PC-9 (cell line): Measurements from ENCODE around the gene ABHD5. TPM values are rescaled to one million over a fixed set of nuclear protein-coding genes. Genes with fewer than 3 reads are reported as not detected.

Experiments used
- BruUV-seq: library from RNA; stranded (reverse); fragments of 400-500 nt; replicated peaks from 2 replicates; lab custom pipeline; 2021; lab: Mats Ljungman, UMichigan
- CTCF ChIA-PET: fragments of 300-600 bp; sonication (Branson Sonifier 250); formaldehyde crosslinking; loops from one replicate; lab custom pipeline; 2022; ENCODE audit warnings: antibody characterized with exemption; lab: Charles Lee
- POLR2A ChIA-PET: fragments of 300-600 bp; sonication (Branson Sonifier 250); formaldehyde crosslinking; loops from one replicate; lab custom pipeline; 2022; ENCODE audit warnings: antibody characterized with exemption; ENCODE audit not compliant: unreplicated experiment; lab: Charles Lee
- DNase-seq, 2 experiments: peaks; one replicate each; pipeline versions ENCODE4 v3.0.0 to v3.0.0-alpha.2; 2015 to 2022; ENCODE audit warnings: mixed read lengths in 1 of 2
- H2AFZ ChIP-seq: fragments of 200-600 bp; sonication (generic); 2 replicates; pipeline ENCODE4 v1.8.1; 2017; ENCODE audit warnings: antibody characterized with exemption
- H3F3A ChIP-seq: fragments of 200-600 bp; sonication (generic); 2 replicates; pipeline ENCODE4 v1.8.1; 2017; ENCODE audit warnings: antibody characterized with exemption, mild to moderate bottlenecking, low read depth; ENCODE audit not compliant: insufficient read depth
- H3K27ac ChIP-seq: fragments of 200-600 bp; sonication (generic); 2 replicates; pipeline ENCODE4 v1.6.1; 2016; ENCODE audit warnings: mixed run types
- H3K27me3 ChIP-seq: fragments of 200-600 bp; sonication (generic); 2 replicates; pipeline ENCODE4 v1.6.1; 2016; ENCODE audit warnings: low read depth, mixed run types; ENCODE audit not compliant: insufficient read depth
- H3K36me3 ChIP-seq: fragments of 200-600 bp; sonication (generic); 2 replicates; pipeline ENCODE4 v1.6.1; 2016; ENCODE audit warnings: low read depth, mixed run types
- H3K4me1 ChIP-seq: fragments of 200-600 bp; sonication (generic); replicated peaks from 2 replicates; pipeline ENCODE4 v1.6.1; 2016; ENCODE audit warnings: mixed run types; ENCODE audit not compliant: insufficient read depth
- H3K4me2 ChIP-seq: fragments of 200-600 bp; sonication (generic); 2 replicates; pipeline ENCODE4 v1.6.1; 2017; ENCODE audit warnings: mixed run types
- H3K4me3 ChIP-seq: fragments of 200-600 bp; sonication (generic); 2 replicates; pipeline ENCODE4 v1.6.1; 2016; ENCODE audit warnings: mixed run types
- H3K79me2 ChIP-seq: fragments of 200-600 bp; sonication (generic); 2 replicates; pipeline ENCODE4 v1.6.1; 2017; ENCODE audit warnings: low read depth, mixed run types
- H3K9me2 ChIP-seq: fragments of 200-600 bp; sonication (generic); 2 replicates; pipeline ENCODE4 v1.8.1; 2017; ENCODE audit warnings: mild to moderate bottlenecking; ENCODE audit not compliant: insufficient read depth
- H3K9me3 ChIP-seq: fragments of 200-600 bp; sonication (generic); 2 replicates; pipeline ENCODE4 v1.8.1; 2016; ENCODE audit warnings: low read depth; ENCODE audit not compliant: insufficient read depth
- H4K20me1 ChIP-seq: fragments of 200-600 bp; sonication (generic); 2 replicates; pipeline ENCODE4 v1.8.1; 2017; ENCODE audit not compliant: insufficient read depth
- CTCF ChIP-seq: fragments of 200-600 bp; sonication (generic); conservative IDR thresholded peaks from 2 replicates; pipeline ENCODE4 v1.6.1; 2017; ENCODE audit warnings: mixed run types, antibody characterized with exemption, mild to moderate bottlenecking, moderate library complexity
- EZH2 ChIP-seq: fragments of 200-600 bp; sonication (generic); IDR thresholded peaks from 2 replicates; pipeline ENCODE4 v1.8.0; 2017; ENCODE audit warnings: antibody characterized with exemption, low read depth
- intact Hi-C: fragments of 100-400 bp; cut with micrococcal nuclease; formaldehyde crosslinking; loops from one replicate; pipeline ENCODE4 v1.10.0; 2022; ENCODE audit not compliant: unreplicated experiment
- total RNA-seq: library from RNA; stranded (reverse); gene quantifications from 2 replicates; pipeline ENCODE4 v1.2.3, GENCODE V29; 2021

The ABHD5 gene
- total RNA-seq, 1 experiment from 2014 or later, result 19.9 TPM

DNA sequence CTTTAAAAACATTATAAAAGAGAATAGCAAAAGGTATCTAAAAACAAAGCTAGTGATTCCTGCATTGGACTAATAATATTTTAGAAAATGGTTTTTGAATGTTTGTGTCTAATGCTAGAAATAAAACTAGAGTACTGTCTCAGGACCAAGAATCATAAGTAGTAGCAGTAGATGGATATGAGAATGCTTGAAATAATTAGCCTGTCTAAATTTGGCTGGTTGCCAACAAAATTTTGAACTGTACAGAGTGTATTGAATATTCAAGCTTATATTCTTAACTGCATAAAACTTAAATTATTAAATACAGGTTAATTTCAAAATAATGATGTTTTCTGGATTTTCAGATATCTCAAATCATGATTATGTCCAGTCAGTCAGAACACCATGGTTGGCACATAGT, 14.0 kb downstream of the ABHD5 start:
- Histone ChIP-seq H4K20me1 (no peaks in the 10 kb centered on the region), H3K4me3 (no peak overlapping the region), H3K9me3 (no peaks in the 10 kb centered on the region), H3F3A (peaks cover 21% of the 10 kb centered on the region), H3K79me2 (peaks cover 3% of the 10 kb centered on the region; the same call in 1 of the 2 replicates), H3K27me3 (no peaks in the 10 kb centered on the region), H3K9me2 (no peaks in the 10 kb centered on the region), H3K4me1 (peaks cover 29% of the 10 kb centered on the region), H2AFZ (no peak overlapping the region), H3K4me2 (no peak overlapping the region), H3K36me3 (0 out of 2 replicates have a peak, but pooled peaks cover 11% of the 10 kb centered on the region), H3K27ac (no peak overlapping the region)
- ChIA-PET POLR2A (no interaction called here), CTCF (no interaction called here)
- no peak for TF ChIP-seq CTCF
- TF ChIP-seq EZH2, result no peak
- DNase-seq, result no peak
- no TSS peak for BruUV-seq
- intact Hi-C loops, result loop anchor here (5.0 kb wide), 1 partner anchor 168 kb away; no protein-coding TSS in a partner anchor

DNA sequence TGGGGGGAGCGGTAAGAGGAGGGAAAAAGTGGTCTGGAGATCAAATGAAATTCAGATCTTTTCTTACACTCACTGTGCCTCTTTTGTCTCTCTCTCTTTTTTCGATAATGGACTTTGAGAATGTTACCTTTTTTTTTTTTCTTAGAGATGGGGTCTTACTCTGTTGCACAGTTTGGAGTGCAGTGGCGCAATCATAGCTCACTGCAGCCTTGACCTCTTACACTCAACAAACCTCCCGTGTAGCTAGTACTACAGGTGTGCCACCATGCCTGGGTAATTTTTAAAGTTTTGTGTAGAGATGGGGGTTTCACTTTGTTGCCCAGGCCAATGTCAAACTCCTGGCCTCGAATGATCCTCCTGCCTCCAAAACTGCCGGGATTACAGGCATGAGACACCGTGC, 15.6 kb downstream of the ABHD5 start:
- H3K4me1 ChIP-seq, result peaks cover 31% of the 10 kb centered on the region
- ChIA-PET POLR2A (interaction anchor here (0.7 kb wide), 1 partner anchor 180 kb away, joined by 3 read pairs; no protein-coding TSS in a partner anchor), CTCF (interaction anchor here (0.7 kb wide), 1 partner anchor 623 kb away, joined by 4 read pairs; no protein-coding TSS in a partner anchor)
- no peaks in the 10 kb centered on the region for H4K20me1 ChIP-seq
- no peak overlapping the region for H2AFZ ChIP-seq
- no peaks in the 10 kb centered on the region for H3K9me2 ChIP-seq
- H3K27ac ChIP-seq, result no peak overlapping the region; the same call in 1 of the 2 replicates
- H3K4me2 ChIP-seq, result no peak overlapping the region
- DNase-seq, result no peak
- H3F3A ChIP-seq, result peaks cover 21% of the 10 kb centered on the region
- TF ChIP-seq CTCF, result no peak
- TF ChIP-seq EZH2, result no peak
- peaks cover 9% of the 10 kb centered on the region; the same call in 1 of the 2 replicates for H3K79me2 ChIP-seq
- intact Hi-C loops, result loop anchor here (5.0 kb wide), 1 partner anchor 166 kb away; no protein-coding TSS in a partner anchor
- no peak overlapping the region for H3K4me3 ChIP-seq
- no peaks in the 10 kb centered on the region for H3K27me3 ChIP-seq
- H3K36me3 ChIP-seq, result 0 out of 2 replicates have a peak, but pooled peaks cover 8% of the 10 kb centered on the region
- no TSS peak for BruUV-seq
- H3K9me3 ChIP-seq, result no peaks in the 10 kb centered on the region

DNA sequence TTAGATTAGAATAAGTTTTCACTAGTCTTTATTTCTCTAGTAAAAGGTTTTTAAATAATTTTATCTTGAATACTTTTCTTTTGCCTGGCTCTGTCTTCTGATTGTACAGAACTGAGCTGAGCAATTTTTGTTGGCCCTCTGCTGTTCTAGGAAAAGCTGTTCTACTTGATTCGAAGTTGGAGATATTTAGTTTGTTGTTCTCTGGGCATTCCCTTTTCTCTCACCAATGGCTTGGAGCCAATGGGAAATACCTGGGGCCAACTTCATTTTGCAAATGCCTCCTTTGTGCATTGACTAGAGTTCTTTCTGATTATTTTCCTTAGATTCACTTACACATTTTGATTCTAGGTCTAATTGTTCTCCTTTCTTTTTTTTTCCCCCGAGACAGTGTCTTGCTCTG, 16.5 kb downstream of the ABHD5 start:
- H3K27me3 ChIP-seq, result no peaks in the 10 kb centered on the region

More for the DNA sequence above, 16.5 kb downstream of the ABHD5 start:
- no peaks in the 10 kb centered on the region for H3K9me2 ChIP-seq
- H3K79me2 ChIP-seq, result peaks cover 9% of the 10 kb centered on the region; the same call in 1 of the 2 replicates
- intact Hi-C loops, result loop anchor here (5.0 kb wide), 1 partner anchor 165 kb away; no protein-coding TSS in a partner anchor
- no peaks in the 10 kb centered on the region for H4K20me1 ChIP-seq
- no peak overlapping the region for H2AFZ ChIP-seq
- H3K4me3 ChIP-seq, result no peak overlapping the region
- BruUV-seq, result no TSS peak
- TF ChIP-seq CTCF, result no peak
- no peak for TF ChIP-seq EZH2
- H3K9me3 ChIP-seq, result no peaks in the 10 kb centered on the region
- CTCF ChIA-PET, result interaction anchor here (0.6 kb wide), 1 partner anchor 606 kb away, joined by 11 read pairs; no protein-coding TSS in a partner anchor
- peak overlapping the region; percentile 42 for H3K4me2 ChIP-seq
- POLR2A ChIA-PET, result interaction anchor here (1.2 kb wide), 1 partner anchor 22 kb away, joined by 11 read pairs; no protein-coding TSS in a partner anchor
- peak; percentile 19 to 61 for DNase-seq
- H3F3A ChIP-seq, result peaks cover 21% of the 10 kb centered on the region
- H3K4me1 ChIP-seq, result peaks cover 31% of the 10 kb centered on the region
- 0 out of 2 replicates have a peak, but pooled peaks cover 8% of the 10 kb centered on the region for H3K36me3 ChIP-seq
- peak overlapping the region; percentile 28 for H3K27ac ChIP-seq
